AG04450 (cell line): Measurements from ENCODE around the gene SIT1. TPM values are rescaled to one million over a fixed set of nuclear protein-coding genes. Genes with fewer than 3 reads are reported as not detected.

ENCODE experiments used
- CTCF ChIA-PET: fragments of 300-600, 350-600 bp; formaldehyde crosslinking; extraction: SDS; loops from one replicate; lab custom pipeline; 2022; ENCODE audit warnings: antibody characterized with exemption, inconsistent platforms; lab: Charles Lee
- POLR2A ChIA-PET: fragments of 350-600 bp; formaldehyde crosslinking; extraction: SDS; loops from one replicate; lab custom pipeline; 2021; ENCODE audit warnings: antibody characterized with exemption, inconsistent platforms; lab: Yijun Ruan, JAX
- DNase-seq: peaks from one replicate; pipeline ENCODE4 v3.0.0-alpha.2; 2011; ENCODE audit warnings: low read depth, low spot score
- H3K27ac ChIP-seq: one replicate; pipeline ENCODE4 v1.5.1; 2012; ENCODE audit warnings: low read depth, low read length, control low read depth
- H3K27me3 ChIP-seq: one replicate; pipeline ENCODE4 v1.6.0; 2012; ENCODE audit warnings: low read length; ENCODE audit not compliant: control insufficient read depth, insufficient read depth
- H3K4me3 ChIP-seq: 2 replicates; pipeline ENCODE4 v1.5.1; 2011; ENCODE audit warnings: mild to moderate bottlenecking, low read depth, low read length, control low read depth
- H3K9me3 ChIP-seq: 2 replicates; pipeline ENCODE4 v1.5.1; 2012; ENCODE audit warnings: low read length; ENCODE audit not compliant: control insufficient read depth, insufficient read depth
- polyA minus RNA-seq: library from RNA; depleted of rRNA, polyadenylated mRNA; stranded (reverse); fragments of >200 nt; gene quantifications from 2 replicates; pipeline ENCODE4 v1.2.3, GENCODE V29; 2011; rRNA and poly(A)+ RNA removed
- polyA plus RNA-seq: library from polyadenylated mRNA; depleted of rRNA; stranded (reverse); fragments of >200 nt; gene quantifications from 2 replicates; pipeline ENCODE4 v1.2.3, GENCODE V29; 2011; rRNA removed
- TF ChIP-seq, protein P1 (sequence below): IDR thresholded peaks from 2 replicates; pipeline ENCODE4 v1.5.1; 2011; ENCODE audit warnings: low read depth, low read length, control low read depth, inconsistent platforms

The SIT1 gene
- polyA plus RNA-seq (not detected in 2 replicates), polyA minus RNA-seq (not detected in 2 replicates)

DNA sequence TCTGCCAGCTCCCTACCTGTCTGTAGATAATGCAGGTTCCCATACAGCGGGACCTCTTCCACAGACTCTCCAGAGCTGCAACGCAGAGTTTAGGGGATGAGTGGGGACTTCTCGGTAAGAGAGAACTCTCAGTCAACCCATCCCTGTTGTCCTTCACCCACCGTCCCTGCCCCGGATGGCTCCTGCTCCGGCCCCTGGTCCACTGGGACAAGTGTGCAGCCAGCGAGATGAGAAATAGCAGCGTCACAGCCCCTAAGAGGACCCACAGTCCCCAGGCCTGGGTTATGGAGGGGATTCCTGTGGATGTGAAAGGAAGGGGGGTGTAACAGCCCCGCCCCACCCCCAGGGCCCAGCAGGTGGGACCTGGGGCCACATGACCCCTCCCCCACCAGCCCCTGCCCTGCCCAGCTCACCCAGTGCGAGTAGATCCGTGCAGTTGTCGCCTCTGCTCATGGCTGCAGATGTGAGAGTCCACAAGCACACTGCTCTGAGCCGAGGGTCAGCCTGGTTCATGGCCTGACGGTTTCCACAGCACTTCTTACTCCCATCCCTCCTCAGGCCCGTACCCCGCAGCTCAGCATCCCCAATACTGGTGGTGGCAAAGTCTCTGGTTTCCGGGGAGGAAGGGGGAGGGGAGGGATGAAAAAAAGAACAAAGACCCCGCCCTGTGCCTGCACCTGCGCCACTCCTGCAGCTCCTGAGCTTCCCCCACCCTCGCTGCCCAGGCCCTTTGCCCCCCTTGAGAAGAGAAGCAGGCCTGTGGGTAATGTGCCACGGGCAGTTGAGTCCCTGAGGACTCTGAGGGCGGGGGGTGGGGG lies at the start of gene SIT1:
Gene SIT1 (minus strand): TSS at position 591 of the 818 bp plus-strand sequence. CDS start 78 bp downstream, at position 513.
- H3K27ac ChIP-seq, result no peak within 1 kb of the TSS
- CTCF ChIA-PET, result no interaction called here
- no peaks in the 10 kb centered on the region for H3K27me3 ChIP-seq
- POLR2A ChIA-PET, result no interaction called here
- no peak for DNase-seq
- H3K9me3 ChIP-seq, result no peaks in the 10 kb centered on the region; the same call in 1 of the 2 replicates
- H3K4me3 ChIP-seq, result no peak within 1 kb of the TSS
- TF ChIP-seq, protein P1, sequence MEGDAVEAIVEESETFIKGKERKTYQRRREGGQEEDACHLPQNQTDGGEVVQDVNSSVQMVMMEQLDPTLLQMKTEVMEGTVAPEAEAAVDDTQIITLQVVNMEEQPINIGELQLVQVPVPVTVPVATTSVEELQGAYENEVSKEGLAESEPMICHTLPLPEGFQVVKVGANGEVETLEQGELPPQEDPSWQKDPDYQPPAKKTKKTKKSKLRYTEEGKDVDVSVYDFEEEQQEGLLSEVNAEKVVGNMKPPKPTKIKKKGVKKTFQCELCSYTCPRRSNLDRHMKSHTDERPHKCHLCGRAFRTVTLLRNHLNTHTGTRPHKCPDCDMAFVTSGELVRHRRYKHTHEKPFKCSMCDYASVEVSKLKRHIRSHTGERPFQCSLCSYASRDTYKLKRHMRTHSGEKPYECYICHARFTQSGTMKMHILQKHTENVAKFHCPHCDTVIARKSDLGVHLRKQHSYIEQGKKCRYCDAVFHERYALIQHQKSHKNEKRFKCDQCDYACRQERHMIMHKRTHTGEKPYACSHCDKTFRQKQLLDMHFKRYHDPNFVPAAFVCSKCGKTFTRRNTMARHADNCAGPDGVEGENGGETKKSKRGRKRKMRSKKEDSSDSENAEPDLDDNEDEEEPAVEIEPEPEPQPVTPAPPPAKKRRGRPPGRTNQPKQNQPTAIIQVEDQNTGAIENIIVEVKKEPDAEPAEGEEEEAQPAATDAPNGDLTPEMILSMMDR, result no peak

GRCh38 chr9:35700031-35700430 lies 49.3 kb upstream of the SIT1 start:
- TF ChIP-seq, protein P1, result no peak
- H3K9me3 ChIP-seq, result no peaks in the 10 kb centered on the region
- POLR2A ChIA-PET, result no interaction called here
- H3K27me3 ChIP-seq, result no peaks in the 10 kb centered on the region
- H3K27ac ChIP-seq, result no peak overlapping the region
- no peak overlapping the region for H3K4me3 ChIP-seq
- CTCF ChIA-PET, result interaction anchor here (1.2 kb wide), 1 partner anchor 35 kb away, joined by 3 read pairs; the partner anchor contains the start of gene ARHGEF39
- no peak for DNase-seq

GRCh38 chr9:35698231-35698630 lies 47.5 kb upstream of the SIT1 start:
- ChIA-PET POLR2A (interaction anchor here (1.6 kb wide), 1 partner anchor 34 kb away, joined by 5 read pairs; the partner anchor contains the start of genes CREB3 and TLN1), CTCF (interaction anchor here (1.2 to 4.4 kb wide), 5 partner anchors 10 to 37 kb away, joined by 4 to 48 read pairs (median 24); no protein-coding TSS in a partner anchor)

DNA sequence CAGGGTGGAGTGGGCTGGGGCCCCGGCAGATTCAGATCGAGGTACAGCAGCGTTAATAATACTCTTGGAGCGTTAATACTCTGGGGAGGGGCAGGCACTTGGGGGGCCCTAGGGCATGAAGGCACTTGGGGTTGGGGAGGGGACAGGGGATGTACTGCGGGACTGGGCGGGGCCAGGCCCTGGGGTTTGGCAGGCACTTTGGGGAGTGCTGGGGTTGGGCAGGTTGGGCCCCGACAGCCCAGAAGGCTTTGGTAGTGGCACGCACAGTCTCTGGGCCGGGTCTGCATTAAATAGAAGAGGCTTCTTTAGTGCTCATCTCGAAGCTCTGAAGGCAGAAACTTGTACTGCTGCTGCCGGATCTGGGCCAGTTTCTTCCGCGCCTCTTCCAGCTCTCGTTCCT lies 46.8 kb upstream of the SIT1 start:
- TF ChIP-seq, protein P1, result no peak
- ChIA-PET CTCF (interaction anchor here (1.1 to 4.4 kb wide), 12 partner anchors 10 to 49 kb away, joined by 4 to 48 read pairs (median 16); partner anchors contain the start of genes ARHGEF39, CCDC107, RMRP and TLN1), POLR2A (interaction anchor here (1.3 to 3.8 kb wide), 6 partner anchors 31 to 50 kb away, joined by 3 to 34 read pairs (median 6); partner anchors contain the start of genes CCDC107, CREB3, RMRP and TLN1)
- Histone ChIP-seq H3K4me3 (no peak overlapping the region), H3K27ac (no peak overlapping the region), H3K27me3 (no peaks in the 10 kb centered on the region), H3K9me3 (no peaks in the 10 kb centered on the region)
- no peak for DNase-seq

More at GRCh38 chr9:35698231-35698630, 47.5 kb upstream of the SIT1 start:
- Histone ChIP-seq H3K27ac (no peak overlapping the region), H3K27me3 (no peaks in the 10 kb centered on the region), H3K9me3 (no peaks in the 10 kb centered on the region), H3K4me3 (no peak overlapping the region)
- DNase-seq, result no peak
- TF ChIP-seq, protein P1, result no peak
